Uterus (tissue), 4 donors: ENCODE data around the gene MED23. TPM values are rescaled to one million over a fixed set of nuclear protein-coding genes. Genes with fewer than 3 reads are reported as not detected.

Source experiments
- DNase-seq, 2 donors: peaks; one replicate each; pipeline ENCODE4 v3.0.0-alpha.2; 2019 to 2020
- H3K27ac ChIP-seq, 2 donors: fragments of 200-600 bp; sonication (generic); 1 replicate in 1 of 2; 2 replicates in 1 of 2; pipeline ENCODE4 v1.5.1; 2016 to 2018
- H3K27me3 ChIP-seq, 2 donors: fragments of 200-600 bp; sonication (generic); one replicate each; pipeline ENCODE4 v1.5.1; 2018 to 2019; ENCODE audit warnings: control low read depth in 1 of 2
- H3K36me3 ChIP-seq, 2 donors: fragments of 200-600 bp; sonication (generic); one replicate each; pipeline ENCODE4 v1.5.1; 2019; ENCODE audit warnings: control low read depth in 1 of 2
- H3K4me1 ChIP-seq, 2 donors: fragments of 200-600 bp; sonication (generic); one replicate each; pipeline ENCODE4 v1.5.1; 2018 to 2019; ENCODE audit warnings: control low read depth in 1 of 2
- H3K4me3 ChIP-seq, 2 donors: fragments of 200-600 bp; sonication (generic); 1 replicate in 1 of 2; 2 replicates in 1 of 2; pipeline ENCODE4 v1.5.1; 2018 to 2019; ENCODE audit warnings: mild to moderate bottlenecking in 1 of 2
- H3K9me3 ChIP-seq, 2 donors: fragments of 200-600 bp; sonication (generic); one replicate each; pipeline ENCODE4 v1.5.1; 2019; ENCODE audit warnings: control low read depth in 1 of 2
- POLR2A ChIP-seq, 2 donors: fragments of 450-650 bp; IDR thresholded peaks; one replicate each; pipeline ENCODE4 v1.6.1; 2016; ENCODE audit warnings: antibody characterized with exemption in 2 of 2, mild to moderate bottlenecking in 1 of 2, moderate library complexity in 1 of 2
- intact Hi-C: fragments of 100-400 bp; cut with DNase I; formaldehyde crosslinking; loops from one replicate; pipeline ENCODE4 v1.15.1; 2023; ENCODE audit warnings: low total_unique reads
- total RNA-seq, 4 donors: library from RNA; depleted of rRNA in 3 of 4; stranded (reverse); fragments of >200 nt in 3 of 4; gene quantifications; one replicate each; pipeline versions ENCODE4 v1.1.0 to v1.2.4, GENCODE V29; 2014 to 2023
- TF ChIP-seq, protein P1 (sequence below), 4 experiments: fragments of 200-600 bp in 2 of 4; fragments of 450-650 bp in 2 of 4; sonication (generic) in 2 of 4; IDR thresholded peaks; one replicate each; pipeline ENCODE4 v1.5.1; 2016 to 2019; ENCODE audit warnings: antibody characterized with exemption in 4 of 4, mild to moderate bottlenecking in 2 of 4, moderate library complexity in 1 of 4
- donor health status: DM: yes; HTN: yes; CAD: no.

MED23 gene
- total RNA-seq, 4 donors from 2014 or later, result 22.0 to 68.8 (median 35.9) TPM

DNA sequence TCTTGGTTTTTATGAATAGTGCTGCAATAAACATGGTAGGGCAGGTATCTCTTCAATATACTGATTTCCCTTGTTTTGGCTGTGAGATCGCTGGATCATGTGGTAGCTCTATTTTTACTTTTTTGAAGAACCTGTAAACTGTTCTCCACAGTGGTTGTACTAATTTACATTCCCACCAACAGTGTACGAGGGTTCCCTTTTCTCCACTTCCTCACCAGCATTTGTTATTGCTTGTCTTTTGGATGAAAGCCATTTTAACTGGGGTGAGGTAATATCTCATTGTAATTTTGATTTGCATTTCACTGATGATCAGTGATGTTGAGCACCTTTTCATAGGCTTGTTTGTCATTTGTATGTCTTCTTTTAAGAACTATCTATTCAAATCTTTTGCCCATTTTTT lies 63.0 kb downstream of the MED23 start:
- Histone ChIP-seq H3K27me3 (no peaks in the 10 kb centered on the region), H3K27ac (no peak overlapping the region), H3K4me3 (no peak overlapping the region), H3K4me1 (no peaks in the 10 kb centered on the region), H3K9me3 (no peaks in the 10 kb centered on the region), H3K36me3 (no peaks in the 10 kb centered on the region)
- no peak for DNase-seq
- intact Hi-C loops, result no loop called here
- no peak for TF ChIP-seq POLR2A (IDR thresholded peaks at IDR 0.05)
- TF ChIP-seq, protein P1, sequence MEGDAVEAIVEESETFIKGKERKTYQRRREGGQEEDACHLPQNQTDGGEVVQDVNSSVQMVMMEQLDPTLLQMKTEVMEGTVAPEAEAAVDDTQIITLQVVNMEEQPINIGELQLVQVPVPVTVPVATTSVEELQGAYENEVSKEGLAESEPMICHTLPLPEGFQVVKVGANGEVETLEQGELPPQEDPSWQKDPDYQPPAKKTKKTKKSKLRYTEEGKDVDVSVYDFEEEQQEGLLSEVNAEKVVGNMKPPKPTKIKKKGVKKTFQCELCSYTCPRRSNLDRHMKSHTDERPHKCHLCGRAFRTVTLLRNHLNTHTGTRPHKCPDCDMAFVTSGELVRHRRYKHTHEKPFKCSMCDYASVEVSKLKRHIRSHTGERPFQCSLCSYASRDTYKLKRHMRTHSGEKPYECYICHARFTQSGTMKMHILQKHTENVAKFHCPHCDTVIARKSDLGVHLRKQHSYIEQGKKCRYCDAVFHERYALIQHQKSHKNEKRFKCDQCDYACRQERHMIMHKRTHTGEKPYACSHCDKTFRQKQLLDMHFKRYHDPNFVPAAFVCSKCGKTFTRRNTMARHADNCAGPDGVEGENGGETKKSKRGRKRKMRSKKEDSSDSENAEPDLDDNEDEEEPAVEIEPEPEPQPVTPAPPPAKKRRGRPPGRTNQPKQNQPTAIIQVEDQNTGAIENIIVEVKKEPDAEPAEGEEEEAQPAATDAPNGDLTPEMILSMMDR (IDR thresholded peaks at IDR 0.05), result no peak

DNA sequence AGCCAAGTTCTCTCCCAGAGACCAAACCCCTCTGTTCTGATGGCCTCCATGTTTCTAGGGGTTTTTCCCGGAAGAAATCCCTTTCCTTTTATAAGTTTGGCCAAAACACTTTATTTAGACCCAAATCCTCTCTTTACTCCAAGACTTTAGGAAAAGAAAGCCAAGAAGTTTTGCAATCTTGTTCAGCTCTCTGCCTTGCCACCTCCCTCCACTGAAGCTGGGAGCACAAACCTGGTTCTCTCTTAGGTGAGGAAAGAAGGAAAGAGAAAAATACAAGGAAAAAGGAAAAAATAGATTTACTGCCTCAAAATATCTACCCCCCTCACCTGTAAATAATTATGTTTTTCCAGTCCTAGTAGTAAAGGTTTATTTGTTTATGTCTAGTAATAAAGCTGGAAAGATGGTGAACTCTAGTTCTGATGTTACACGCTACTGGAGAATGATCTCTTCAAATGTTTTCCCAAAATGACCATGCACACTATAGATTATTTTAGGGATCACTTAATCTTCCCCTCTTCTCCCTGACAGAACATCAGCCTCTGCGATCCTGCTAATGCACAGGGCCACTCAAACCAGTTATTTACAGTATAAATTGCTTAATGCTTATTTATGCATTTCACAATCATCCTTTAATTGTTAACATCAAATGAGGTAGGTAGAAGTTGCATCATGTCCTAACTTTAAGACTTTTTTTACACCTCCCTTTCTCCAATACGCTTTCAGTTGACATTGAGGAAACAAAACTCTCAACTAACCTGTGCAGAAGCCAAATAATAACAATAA lies 65.9 kb downstream of the MED23 start:
- TF ChIP-seq, protein P1 (IDR thresholded peaks at IDR 0.05), result no peak
- no peak for DNase-seq
- Histone ChIP-seq H3K9me3 (no peaks in the 10 kb centered on the region), H3K27ac (no peak overlapping the region), H3K4me1 (no peaks in the 10 kb centered on the region), H3K4me3 (no peak overlapping the region), H3K36me3 (no peaks in the 10 kb centered on the region), H3K27me3 (no peaks in the 10 kb centered on the region)
- intact Hi-C loops, result no loop called here

DNA sequence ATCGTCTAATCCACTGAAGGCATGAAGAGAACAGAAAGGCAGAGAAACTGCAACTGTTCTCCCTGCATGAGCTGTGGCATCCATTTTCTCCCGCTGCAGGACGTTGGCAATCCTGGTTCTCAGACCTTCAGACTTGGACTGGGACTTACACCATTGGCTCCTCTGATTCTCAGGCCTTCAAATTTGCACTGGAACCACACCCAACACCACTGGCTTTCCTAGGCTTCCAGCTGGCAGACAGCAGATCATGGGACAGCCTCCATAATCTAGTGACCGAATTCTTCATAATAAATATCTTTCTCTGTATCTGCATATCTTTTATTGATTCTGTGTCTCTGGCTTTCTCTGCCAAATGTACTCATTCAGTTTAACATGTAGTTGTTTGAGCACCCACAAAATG lies 69.1 kb downstream of the MED23 start:
- intact Hi-C loops, result no loop called here
- H3K4me3 ChIP-seq, result no peak overlapping the region
- H3K27ac ChIP-seq, result no peak overlapping the region
- no peak for DNase-seq
- H3K9me3 ChIP-seq, result no peaks in the 10 kb centered on the region
- no peaks in the 10 kb centered on the region for H3K4me1 ChIP-seq
- H3K27me3 ChIP-seq, result no peaks in the 10 kb centered on the region
- no peak for TF ChIP-seq POLR2A (IDR thresholded peaks at IDR 0.05)
- TF ChIP-seq, protein P1 (IDR thresholded peaks at IDR 0.05), result no peak
- H3K36me3 ChIP-seq, result no peaks in the 10 kb centered on the region

DNA sequence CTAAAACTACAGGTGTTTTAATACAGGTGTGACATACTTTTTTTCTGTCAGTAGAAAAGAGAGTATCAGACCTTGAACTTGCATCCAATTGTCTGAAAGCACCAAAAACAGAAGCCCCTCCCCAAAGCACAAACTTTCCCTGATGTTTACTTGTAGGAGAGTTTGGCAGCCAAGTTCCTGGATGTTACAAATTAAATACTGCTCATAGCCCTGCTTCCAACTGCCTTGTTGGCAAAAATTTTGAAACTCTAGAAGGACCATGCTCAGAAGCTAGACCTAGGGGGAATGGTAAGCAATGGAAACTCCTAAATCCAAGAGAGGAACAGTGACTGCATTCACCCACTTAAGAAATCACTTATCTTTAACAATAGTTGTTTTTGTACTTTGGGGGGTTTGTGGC lies 72.0 kb downstream of the MED23 start:
- intact Hi-C loops, result no loop called here
- Histone ChIP-seq H3K27ac (no peak overlapping the region), H3K9me3 (no peaks in the 10 kb centered on the region), H3K4me3 (no peak overlapping the region), H3K27me3 (no peaks in the 10 kb centered on the region), H3K4me1 (no peaks in the 10 kb centered on the region), H3K36me3 (no peaks in the 10 kb centered on the region)
- TF ChIP-seq POLR2A (IDR thresholded peaks at IDR 0.05), result no peak
- TF ChIP-seq, protein P1 (IDR thresholded peaks at IDR 0.05), result no peak
- DNase-seq, result no peak

DNA sequence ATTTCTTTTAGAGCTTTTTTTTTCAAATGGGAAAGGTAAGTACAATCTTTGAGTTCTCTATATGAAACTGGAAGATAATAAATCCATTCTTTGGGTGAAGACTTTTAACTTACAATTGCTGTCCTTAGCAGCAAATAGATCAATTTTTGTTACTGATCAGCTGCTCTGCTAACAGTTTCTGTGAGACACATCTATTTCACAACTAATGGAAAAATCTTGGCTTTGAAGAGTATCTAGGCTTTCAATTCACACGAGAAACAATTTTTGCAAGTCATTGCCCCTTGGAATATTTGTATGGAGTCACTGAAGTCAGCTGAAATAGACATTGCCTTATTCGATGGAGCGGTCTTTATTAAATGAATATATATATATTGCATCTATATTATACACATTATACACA lies 75.5 kb downstream of the MED23 start:
- DNase-seq, result no peak
- H3K4me3 ChIP-seq, result no peak overlapping the region
- no peak for TF ChIP-seq POLR2A (IDR thresholded peaks at IDR 0.05)
- TF ChIP-seq, protein P1 (IDR thresholded peaks at IDR 0.05), result no peak
- no peaks in the 10 kb centered on the region for H3K4me1 ChIP-seq
- no peaks in the 10 kb centered on the region for H3K9me3 ChIP-seq
- H3K36me3 ChIP-seq, result no peaks in the 10 kb centered on the region
- intact Hi-C loops, result no loop called here
- no peaks in the 10 kb centered on the region for H3K27me3 ChIP-seq
- no peak overlapping the region for H3K27ac ChIP-seq
